22Rv1 (cell line): ENCODE measurements around the gene LYST.

Experiments
- CTCF ChIP-seq: fragments of 450-650 bp; IDR thresholded peaks from 2 replicates; pipeline ENCODE4 v1.5.1; 2017; ENCODE audit warnings: mild to moderate bottlenecking
- ZFX ChIP-seq: fragments of 450-650 bp; IDR thresholded peaks from 2 replicates; pipeline ENCODE4 v1.6.1; 2017; ENCODE audit warnings: antibody characterized with exemption, borderline replicate concordance

GRCh38 chr1:235913311-235913710 lies 46.6 kb upstream of the LYST start:
- TF ChIP-seq CTCF (no peak), ZFX (no peak)
